Spleen (tissue), 11 donors: ENCODE data around the gene NR2C2. TPM values are rescaled to one million over a fixed set of nuclear protein-coding genes. Genes with fewer than 3 reads are reported as not detected.

Experiments
- DNase-seq: peaks from one replicate; pipeline ENCODE4 v3.0.0-alpha.2; 2020
- H3K27ac ChIP-seq, 8 donors: fragments of 200-600 bp; sonication (generic) in 7 of 8; 1 replicate in 4 of 8; 2 replicates in 4 of 8; pipeline versions ENCODE4 v1.5.0 to v1.8.0; 2016 to 2021; ENCODE audit warnings: inconsistent platforms in 4 of 8, mild to moderate bottlenecking in 4 of 8, moderate library complexity in 1 of 8
- H3K27me3 ChIP-seq, 7 donors: fragments of 200-600 bp; sonication (generic) in 6 of 7; replicated peaks in 1 of 7; 1 replicate in 4 of 7; 2 replicates in 3 of 7; pipeline versions ENCODE4 v1.5.0 to v1.8.0; 2016 to 2021; ENCODE audit warnings: inconsistent platforms in 3 of 7, mild to moderate bottlenecking in 1 of 7
- H3K36me3 ChIP-seq, 6 donors: fragments of 200-600 bp; sonication (generic) in 5 of 6; 1 replicate in 4 of 6; 2 replicates in 2 of 6; pipeline versions ENCODE4 v1.5.0 to v1.8.0; 2016 to 2021; ENCODE audit warnings: inconsistent platforms in 2 of 6
- H3K4me1 ChIP-seq, 6 donors: fragments of 200-600 bp; sonication (generic) in 5 of 6; 1 replicate in 3 of 6; 2 replicates in 3 of 6; pipeline versions ENCODE4 v1.5.0 to v1.8.0; 2016 to 2021; ENCODE audit warnings: inconsistent platforms in 3 of 6
- H3K4me3 ChIP-seq, 8 donors: fragments of 200-600 bp; sonication (generic) in 7 of 8; 1 replicate in 4 of 8; 2 replicates in 4 of 8; pipeline versions ENCODE4 v1.5.0 to v1.8.0; 2016 to 2021; ENCODE audit warnings: inconsistent platforms in 4 of 8, mild to moderate bottlenecking in 4 of 8, moderate library complexity in 2 of 8
- H3K9me3 ChIP-seq, 8 donors: fragments of 200-600 bp; sonication (generic) in 7 of 8; 1 replicate in 4 of 8; 2 replicates in 4 of 8; pipeline versions ENCODE4 v1.5.0 to v1.8.0; 2016 to 2021; ENCODE audit warnings: inconsistent platforms in 4 of 8
- CTCF ChIP-seq, 11 experiments: fragments of 200-600 bp in 7 of 11; fragments of 450-650 bp in 4 of 11; sonication (generic) in 4 of 11; IDR thresholded peaks in 8 of 11; conservative IDR thresholded peaks in 3 of 11; 1 replicate in 7 of 11; 2 replicates in 4 of 11; pipeline versions ENCODE4 v1.4.0 to v1.8.0; 2016 to 2021; ENCODE audit warnings: antibody characterized with exemption in 11 of 11, inconsistent platforms in 4 of 11, mild to moderate bottlenecking in 1 of 11
- POLR2A ChIP-seq, 3 donors: fragments of 450-650 bp; IDR thresholded peaks; one replicate each; pipeline ENCODE4 v1.5.1; 2017; ENCODE audit warnings: antibody characterized with exemption in 3 of 3, mild to moderate bottlenecking in 1 of 3
- POLR2AphosphoS5 ChIP-seq, 3 donors: sonication (generic); formaldehyde crosslinking; IDR thresholded peaks; one replicate each; pipeline ENCODE4 v1.5.1; 2017; ENCODE audit warnings: antibody characterized with exemption in 3 of 3
- WGBS, 5 donors: extraction: QIAGEN DNeasy Blood & Tissue Kit in 3 of 5; methylation state at CpG; one replicate each; pipeline versions ENCODE4 v1.1.5 to v1.1.7; 2013 to 2018; 5-methylcytosine and 5-hydroxymethylcytosine counted together
- intact Hi-C: fragments of 100-400 bp; cut with DNase I; formaldehyde crosslinking; loops from one replicate; pipeline ENCODE4 v1.15.0; 2023; ENCODE audit warnings: low total_unique reads
- polyA plus RNA-seq, 3 donors: library from polyadenylated mRNA; stranded (reverse); fragments of 200-250 nt; gene quantifications; one replicate each; pipeline ENCODE4 v1.2.1, GENCODE V29; 2013
- total RNA-seq, 7 donors: library from RNA; depleted of rRNA in 3 of 7; stranded (reverse); fragments of >200 nt in 3 of 7; fragmentation: NEBNext Ultra II Directional in 4 of 7; extraction: Animal tissue kit (Norgen Biotek cat#: 25700) in 4 of 7; gene quantifications; one replicate each; pipeline versions ENCODE4 v1.1.0 to v1.2.1, GENCODE V29; 2016 to 2021
- donor health status: healthy with polysubstance abuse.
- donor health status: DM: no; HTN: no; CAD: no; lungs with moderate emphysema.
- donor health status: DM: no; HTN: no; CAD: no.
- donor health status: Bipolar disorder and iron deficiency.
- donor health status: healthy.
- donor health status: DM: no; HTN: no; CAD: no.
- donor health status: DM: yes; HTN: yes; CAD: no.

The NR2C2 gene
- total and polyA plus RNA-seq, 10 donors: 7.2 to 75.5 (median 60.2) TPM

GRCh38 chr3:14906355-14906971 is 40.9 kb upstream of the NR2C2 start:
- Histone ChIP-seq H3K27me3 (peaks cover 0 to 19% (median 0%) of the 10 kb centered on the region in 7 donors), H3K36me3 (peaks cover 0 to 24% (median 2%) of the 10 kb centered on the region in 6 donors), H3K9me3 (peaks cover 0 to 13% (median 0%) of the 10 kb centered on the region in 8 donors), H3K4me3 (no peak overlapping the region), H3K4me1 (peaks cover 0 to 22% (median 7%) of the 10 kb centered on the region in 6 donors), H3K27ac (peak overlapping the region in 2 of 8 donors; percentile 22 to 24)
- DNase-seq: no peak
- 72 to 79% (median 75%) methylated on average over 9 to 11 of the region's 11 CpGs for WGBS, 5 donors
- intact Hi-C loops: no loop called here
- TF ChIP-seq POLR2A (IDR thresholded peaks at IDR 0.05): no peak
- no peak for TF ChIP-seq POLR2AphosphoS5 (IDR thresholded peaks at IDR 0.05)
- no peak for TF ChIP-seq CTCF (IDR thresholded peaks at IDR 0.05 in 8 of 11, conservative IDR thresholded peaks at IDR 0.05 in 3 of 11)

- Histone ChIP-seq H3K36me3 (peaks cover 0 to 27% (median 3%) of the 10 kb centered on the region in 6 donors), H3K9me3 (peaks cover 0 to 13% (median 0%) of the 10 kb centered on the region in 8 donors), H3K27me3 (peaks cover 0 to 19% (median 0%) of the 10 kb centered on the region in 7 donors), H3K4me1 (peaks cover 0 to 22% (median 7%) of the 10 kb centered on the region in 6 donors), H3K27ac (peak overlapping the region in 3 of 8 donors; percentile 22 to 48 (median 22)), H3K4me3 (no peak overlapping the region)
- intact Hi-C loops: no loop called here
- TF ChIP-seq POLR2AphosphoS5 (IDR thresholded peaks at IDR 0.05) (peak in 2 of 3 donors; percentile 40 to 42), POLR2A (IDR thresholded peaks at IDR 0.05) (no peak), CTCF (IDR thresholded peaks at IDR 0.05 in 8 of 11, conservative IDR thresholded peaks at IDR 0.05 in 3 of 11) (no peak)
- WGBS, 5 donors: 71 to 79% (median 73%) methylated on average over 9 to 18 of the region's 18 CpGs
- no peak for DNase-seq
Measured at GRCh38 chr3:14907043-14907966, 40.1 kb upstream of the NR2C2 start.

- intact Hi-C loops: no loop called here
- whole genome bisulfite sequencing, 5 donors: 85 to 96% (median 90%) methylated on average over 5 of the region's 5 CpGs
Measured at GRCh38 chr3:14909250-14909649, 38.1 kb upstream of the NR2C2 start.

More at GRCh38 chr3:14909250-14909649, 38.1 kb upstream of the NR2C2 start:
- Histone ChIP-seq H3K4me3 (no peak overlapping the region), H3K36me3 (peaks cover 0 to 45% (median 3%) of the 10 kb centered on the region in 6 donors), H3K4me1 (peaks cover 0 to 15% (median 5%) of the 10 kb centered on the region in 6 donors), H3K9me3 (peaks cover 0 to 13% (median 0%) of the 10 kb centered on the region in 8 donors), H3K27ac (no peak overlapping the region), H3K27me3 (peaks cover 0 to 19% (median 0%) of the 10 kb centered on the region in 7 donors)
- DNase-seq: no peak
- TF ChIP-seq POLR2A (IDR thresholded peaks at IDR 0.05) (no peak), CTCF (IDR thresholded peaks at IDR 0.05 in 8 of 11, conservative IDR thresholded peaks at IDR 0.05 in 3 of 11) (no peak), POLR2AphosphoS5 (IDR thresholded peaks at IDR 0.05) (no peak)
